ENCODE measurements around the gene DAB2IP.

DAB2IP gene

GRCh38 chr9:121773954-121774714, 122.7 kb downstream of the DAB2IP start:
- H3K4me3 ChIP-seq (replicated peaks; ENCODE audit: low read depth, low read length): no peak overlapping the region
- no peak for TF ChIP-seq CTCF (IDR thresholded peaks at IDR 0.05; ENCODE audit: low read depth, low read length, missing control alignments)
- DNase-seq (ENCODE audit: extremely low read depth, low read depth): no peak

- DNase-seq (ENCODE audit: extremely low read depth, low read depth): no peak
- no peak overlapping the region for H3K4me3 ChIP-seq (replicated peaks; ENCODE audit: low read depth, low read length)
- TF ChIP-seq CTCF (IDR thresholded peaks at IDR 0.05; ENCODE audit: low read depth, low read length, missing control alignments): no peak
Measured at GRCh38 chr9:121774715-121775613, 123.5 kb downstream of the DAB2IP start.

- DNase-seq (ENCODE audit: extremely low read depth, low read depth): no peak
- H3K4me3 ChIP-seq (replicated peaks; ENCODE audit: low read depth, low read length): no peak overlapping the region
- TF ChIP-seq CTCF (IDR thresholded peaks at IDR 0.05; ENCODE audit: low read depth, low read length, missing control alignments): no peak
Measured at GRCh38 chr9:121776001-121776738, 124.7 kb downstream of the DAB2IP start.

GRCh38 chr9:121776739-121777637, 125.6 kb downstream of the DAB2IP start:
- H3K4me3 ChIP-seq (replicated peaks; ENCODE audit: low read depth, low read length): no peak overlapping the region
- TF ChIP-seq CTCF (IDR thresholded peaks at IDR 0.05; ENCODE audit: low read depth, low read length, missing control alignments): no peak
- DNase-seq (ENCODE audit: extremely low read depth, low read depth): no peak

GRCh38 chr9:121778252-121779225, 127.1 kb downstream of the DAB2IP start:
- H3K4me3 ChIP-seq (replicated peaks; ENCODE audit: low read depth, low read length): no peak overlapping the region
- no peak for DNase-seq (ENCODE audit: extremely low read depth, low read depth)
- no peak for TF ChIP-seq CTCF (IDR thresholded peaks at IDR 0.05; ENCODE audit: low read depth, low read length, missing control alignments)
